Measurements from ENCODE around the gene TMC5.

The TMC5 gene

GRCh38 chr16:19460397-19460796 lies 42.7 kb downstream of the TMC5 start:
- DNase-seq = no peak

- peak; percentile 85 for DNase-seq
Observed at GRCh38 chr16:19463468-19464315, 46.0 kb downstream of the TMC5 start.

GRCh38 chr16:19468300-19468699 lies 50.6 kb downstream of the TMC5 start:
- DNase-seq = no peak

GRCh38 chr16:19472482-19472881 lies 54.8 kb downstream of the TMC5 start:
- DNase-seq = no peak

GRCh38 chr16:19474617-19475016 lies 56.9 kb downstream of the TMC5 start:
- no peak for DNase-seq

- DNase-seq = no peak
Observed at GRCh38 chr16:19478505-19478904, 60.8 kb downstream of the TMC5 start.

- DNase-seq = no peak
Observed at GRCh38 chr16:19479302-19479721, 61.6 kb downstream of the TMC5 start.

- no peak for DNase-seq
Observed at GRCh38 chr16:19481296-19481695, 63.6 kb downstream of the TMC5 start.

GRCh38 chr16:19481769-19482168 lies 64.1 kb downstream of the TMC5 start:
- DNase-seq = no peak

GRCh38 chr16:19482291-19482690 lies 64.6 kb downstream of the TMC5 start:
- no peak for DNase-seq

GRCh38 chr16:19484096-19484495 lies 66.4 kb downstream of the TMC5 start:
- no peak for DNase-seq

- DNase-seq = no peak
Observed at GRCh38 chr16:19485611-19486010, 67.9 kb downstream of the TMC5 start.

- no peak for DNase-seq
Observed at GRCh38 chr16:19486051-19486450, 68.4 kb downstream of the TMC5 start.

- DNase-seq = no peak
Observed at GRCh38 chr16:19486750-19487325, 69.2 kb downstream of the TMC5 start.

GRCh38 chr16:19488213-19488640 lies 70.5 kb downstream of the TMC5 start:
- DNase-seq = no peak

GRCh38 chr16:19490619-19491018 lies 72.9 kb downstream of the TMC5 start:
- DNase-seq = no peak

GRCh38 chr16:19497176-19497575 lies 79.5 kb downstream of the TMC5 start:
- DNase-seq = no peak

GRCh38 chr16:19499006-19499405 lies 81.3 kb downstream of the TMC5 start:
- DNase-seq = no peak

- DNase-seq = no peak
Observed at GRCh38 chr16:19499481-19499880, 81.8 kb downstream of the TMC5 start.

GRCh38 chr16:19502395-19503131 lies 84.9 kb downstream of the TMC5 start:
- DNase-seq = no peak

GRCh38 chr16:19503461-19504075 lies 85.9 kb downstream of the TMC5 start:
- DNase-seq = no peak

GRCh38 chr16:19505600-19506303 lies 88.1 kb downstream of the TMC5 start:
- DNase-seq = peak; percentile 77

GRCh38 chr16:19506965-19507364 lies 89.3 kb downstream of the TMC5 start:
- no peak for DNase-seq

Data from NCI-H2029 treated with DMSO at 0.1 percent for 48 hours (cell line).